WI38 (cell line): Measurements from ENCODE around the gene KCTD1.

Experiments used
- H3K4me3 ChIP-seq: 2 replicates; pipeline ENCODE4 v1.5.1; 2011; ENCODE audit warnings: low read depth, mild to moderate bottlenecking, control low read depth, low read length
- CTCF ChIP-seq: IDR thresholded peaks from 2 replicates; pipeline ENCODE4 v1.5.1; 2012; ENCODE audit warnings: low read depth, mild to moderate bottlenecking, control low read depth, low read length

KCTD1 gene

GRCh38 chr18:26548415-26549262, at the start of gene KCTD1:
KCTD1 (minus strand) TSS chr18:26548553; CDS start chr18:26548536, 17 bp downstream.
- peak within 1 kb of the TSS; percentile 69 for H3K4me3 ChIP-seq
- TF ChIP-seq CTCF, result no peak

DNA sequence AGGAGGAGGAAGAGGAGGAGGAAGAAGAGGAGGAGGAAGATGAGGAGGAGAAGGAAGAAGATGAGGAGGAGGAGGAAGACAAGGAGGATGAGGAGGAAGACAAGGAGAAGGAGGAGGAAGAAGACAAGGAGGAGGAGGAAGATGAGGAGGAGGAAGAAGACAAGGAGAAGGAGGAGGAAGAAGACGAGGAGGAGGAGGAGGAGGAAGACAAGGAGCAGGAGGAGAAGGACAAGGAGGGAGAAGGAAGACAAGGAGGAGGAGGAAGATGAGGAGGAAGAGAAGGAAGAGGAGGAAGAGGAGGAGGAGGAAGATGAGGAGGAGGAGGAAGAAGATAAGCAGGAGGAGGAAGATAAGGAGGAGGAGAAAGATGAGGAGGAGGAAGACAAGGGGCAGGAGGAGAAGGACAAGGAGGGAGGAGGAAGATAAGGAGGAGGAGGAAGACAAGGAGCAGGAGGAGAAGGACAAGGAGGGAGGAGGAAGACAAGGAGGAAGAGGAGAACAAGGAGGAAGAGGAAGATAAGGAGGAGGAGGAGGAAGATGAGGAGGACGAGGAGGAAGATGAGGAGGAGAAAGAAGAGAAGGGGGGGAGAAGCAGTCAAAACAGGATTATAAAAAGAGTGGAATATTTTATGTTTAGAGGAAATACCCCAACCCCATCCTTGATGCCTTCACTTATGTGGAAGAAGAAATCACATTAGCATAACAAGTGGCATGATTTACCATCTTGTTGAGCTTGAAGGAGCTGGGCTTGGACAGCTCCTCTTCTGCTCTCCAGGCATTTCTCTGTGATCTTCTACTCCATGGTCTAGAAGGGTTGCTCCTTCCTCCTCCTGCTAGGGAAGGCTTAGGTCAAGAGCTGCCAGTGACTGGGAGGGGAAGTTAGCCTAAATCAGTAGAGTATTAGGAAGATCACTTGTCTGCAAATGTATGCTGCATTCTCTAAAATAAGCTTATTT, 45.3 kb upstream of the KCTD1 start:
- no peak for TF ChIP-seq CTCF
- H3K4me3 ChIP-seq, result no peak overlapping the region

GRCh38 chr18:26584745-26585144, 36.4 kb upstream of the KCTD1 start:
- no peak for TF ChIP-seq CTCF
- H3K4me3 ChIP-seq, result no peak overlapping the region

GRCh38 chr18:26579941-26580618, 31.7 kb upstream of the KCTD1 start:
- no peak for TF ChIP-seq CTCF
- no peak overlapping the region for H3K4me3 ChIP-seq

DNA sequence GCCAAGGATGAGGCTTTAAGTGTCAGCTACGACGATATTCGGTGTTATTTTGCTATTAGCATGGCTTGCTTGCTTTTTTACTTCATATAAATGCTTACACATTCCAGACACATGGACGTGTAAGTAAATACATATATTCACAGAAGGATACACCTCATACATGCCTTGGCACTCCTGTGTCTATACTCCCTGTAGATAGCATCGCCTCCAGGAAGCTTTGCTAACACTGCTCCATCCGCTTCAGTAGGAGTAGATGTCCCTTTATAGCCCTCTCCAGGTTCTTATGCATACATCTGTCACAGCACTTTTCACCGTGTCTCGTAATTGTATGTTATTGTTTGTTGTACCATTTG, 27.5 kb upstream of the KCTD1 start:
- no peak overlapping the region for H3K4me3 ChIP-seq
- no peak for TF ChIP-seq CTCF

GRCh38 chr18:26574958-26575864, 26.9 kb upstream of the KCTD1 start:
- TF ChIP-seq CTCF, result no peak
- peak overlapping the region; percentile 47 for H3K4me3 ChIP-seq
